KMS-11 (cell line): ENCODE results near the gene PTPN22.

Source experiments
- H2AFZ ChIP-seq: fragments of 200-600 bp; sonication (generic); 2 replicates; pipeline ENCODE4 v1.6.1; 2016; ENCODE audit warnings: antibody characterized with exemption, mixed run types, low read depth
- H3K27ac ChIP-seq: fragments of 200-600 bp; sonication (generic); 2 replicates; pipeline ENCODE4 v1.6.1; 2016; ENCODE audit warnings: mild to moderate bottlenecking, mixed run types
- H3K27me3 ChIP-seq: fragments of 200-600 bp; sonication (generic); 2 replicates; pipeline ENCODE4 v1.6.1; 2017; ENCODE audit warnings: mild to moderate bottlenecking, low read depth, mixed run types, moderate library complexity; ENCODE audit not compliant: insufficient read depth
- H3K36me3 ChIP-seq: fragments of 200-600 bp; sonication (generic); 2 replicates; pipeline ENCODE4 v1.6.1; 2017; ENCODE audit warnings: mild to moderate bottlenecking, mixed run types; ENCODE audit not compliant: insufficient read depth
- H3K4me1 ChIP-seq: fragments of 200-600 bp; sonication (generic); 2 replicates; pipeline ENCODE4 v1.6.1; 2016; ENCODE audit warnings: mild to moderate bottlenecking, low read depth, mixed run types; ENCODE audit not compliant: poor library complexity, severe bottlenecking
- H3K4me2 ChIP-seq: fragments of 200-600 bp; sonication (generic); 2 replicates; pipeline ENCODE4 v1.7.0; 2016; ENCODE audit warnings: mild to moderate bottlenecking, mixed run types
- H3K4me3 ChIP-seq: fragments of 200-600 bp; sonication (generic); IDR thresholded peaks from 2 replicates; pipeline ENCODE4 v1.6.1; 2017; ENCODE audit warnings: low read depth, low read length, mixed read lengths; ENCODE audit not compliant: insufficient read depth
- H3K79me2 ChIP-seq: fragments of 200-600 bp; sonication (generic); 2 replicates; pipeline ENCODE4 v1.6.1; 2016; ENCODE audit warnings: low read depth, mixed run types; ENCODE audit not compliant: insufficient read depth
- H3K9ac ChIP-seq: fragments of 200-600 bp; sonication (generic); 2 replicates; pipeline ENCODE4 v1.6.1; 2016; ENCODE audit warnings: mild to moderate bottlenecking, mixed run types
- H4K20me1 ChIP-seq: fragments of 200-600 bp; sonication (generic); 2 replicates; pipeline ENCODE4 v1.6.1; 2016; ENCODE audit warnings: mild to moderate bottlenecking, mixed run types; ENCODE audit not compliant: insufficient read depth
- CTCF ChIP-seq: fragments of 200-600 bp; sonication (generic); conservative IDR thresholded peaks from 2 replicates; pipeline ENCODE4 v1.6.1; 2017; ENCODE audit warnings: low read depth, mild to moderate bottlenecking, antibody characterized with exemption, low read length, moderate library complexity, mixed read lengths

PTPN22 gene

GRCh38 chr1:113780374-113781146 lies 91.0 kb downstream of the PTPN22 start:
- no peaks in the 10 kb centered on the region for H3K27me3 ChIP-seq
- no peaks in the 10 kb centered on the region; the same call in 1 of the 2 replicates for H3K79me2 ChIP-seq
- H4K20me1 ChIP-seq: 0 out of 2 replicates have a peak, but pooled peaks cover 5% of the 10 kb centered on the region
- H3K4me1 ChIP-seq: peaks cover 71% of the 10 kb centered on the region
- no peak overlapping the region for H3K4me3 ChIP-seq
- no peaks in the 10 kb centered on the region for H3K36me3 ChIP-seq
- H3K4me2 ChIP-seq: peak overlapping the region; percentile 76
- no peak overlapping the region; the same call in 1 of the 2 replicates for H3K9ac ChIP-seq
- no peak overlapping the region for H2AFZ ChIP-seq
- peak overlapping the region; percentile 12; the same call in 1 of the 2 replicates for H3K27ac ChIP-seq
- TF ChIP-seq CTCF: no peak

GRCh38 chr1:113779542-113779941 lies 92.0 kb downstream of the PTPN22 start:
- Histone ChIP-seq H2AFZ (no peak overlapping the region), H4K20me1 (0 out of 2 replicates have a peak, but pooled peaks cover 5% of the 10 kb centered on the region), H3K4me3 (no peak overlapping the region), H3K27ac (no peak overlapping the region), H3K27me3 (no peaks in the 10 kb centered on the region), H3K9ac (no peak overlapping the region), H3K79me2 (no peaks in the 10 kb centered on the region; the same call in 1 of the 2 replicates), H3K4me2 (peak overlapping the region; percentile 76; the same call in 1 of the 2 replicates), H3K36me3 (no peaks in the 10 kb centered on the region), H3K4me1 (peaks cover 61% of the 10 kb centered on the region)
- TF ChIP-seq CTCF: no peak

- no peak overlapping the region for H3K27ac ChIP-seq
- H3K36me3 ChIP-seq: no peaks in the 10 kb centered on the region
- no peak overlapping the region for H3K4me2 ChIP-seq
- no peaks in the 10 kb centered on the region for H3K27me3 ChIP-seq
- 0 out of 2 replicates have a peak, but pooled peaks cover 5% of the 10 kb centered on the region for H4K20me1 ChIP-seq
- no peaks in the 10 kb centered on the region; the same call in 1 of the 2 replicates for H3K79me2 ChIP-seq
- H2AFZ ChIP-seq: no peak overlapping the region
- H3K4me3 ChIP-seq: no peak overlapping the region
- peaks cover 41% of the 10 kb centered on the region for H3K4me1 ChIP-seq
- no peak for TF ChIP-seq CTCF
- H3K9ac ChIP-seq: no peak overlapping the region
These were observed 94.0 kb downstream of the PTPN22 start for GRCh38 chr1:113777561-113777960.

GRCh38 chr1:113770031-113770430 lies 101.5 kb downstream of the PTPN22 start:
- Histone ChIP-seq H4K20me1 (no peaks in the 10 kb centered on the region), H3K4me3 (no peak overlapping the region), H3K9ac (no peak overlapping the region), H2AFZ (no peak overlapping the region), H3K27ac (no peak overlapping the region), H3K27me3 (no peaks in the 10 kb centered on the region), H3K36me3 (no peaks in the 10 kb centered on the region), H3K4me2 (no peak overlapping the region), H3K79me2 (no peaks in the 10 kb centered on the region; the same call in 1 of the 2 replicates), H3K4me1 (peaks cover 54% of the 10 kb centered on the region)
- TF ChIP-seq CTCF: no peak
